Osteoblast (primary cell): ENCODE data around the gene FUS. TPM values are rescaled to one million over a fixed set of nuclear protein-coding genes. Genes with fewer than 3 reads are reported as not detected.
"Not testable (repeated sequence)": the region's sequence is repeated elsewhere in the genome, so short reads cannot be mapped to it uniquely, and the experiment has no call there.

Experiments
- DNase-seq: peaks from one replicate; pipeline ENCODE4 v3.0.0; 2011; ENCODE audit warnings: low spot score, mixed read lengths; ENCODE audit not compliant: insufficient read length; ENCODE audit errors: missing footprints
- H2AFZ ChIP-seq: 2 replicates; pipeline ENCODE4 v1.6.0; 2011; ENCODE audit warnings: mild to moderate bottlenecking, low read length
- H3K27ac ChIP-seq: 2 replicates; pipeline ENCODE4 v1.5.1; 2011; ENCODE audit warnings: mild to moderate bottlenecking, low read depth, low read length, moderate library complexity
- H3K27me3 ChIP-seq: 2 replicates; pipeline ENCODE4 v1.6.0; 2012; ENCODE audit warnings: mild to moderate bottlenecking, control low read depth, inconsistent platforms, low read length, moderate library complexity; ENCODE audit not compliant: insufficient read depth
- H3K36me3 ChIP-seq: 2 replicates; pipeline ENCODE4 v1.5.1; 2011; ENCODE audit warnings: mild to moderate bottlenecking, low read length, control low read depth, moderate library complexity; ENCODE audit not compliant: insufficient read depth
- H3K4me1 ChIP-seq: 2 replicates; pipeline ENCODE4 v1.5.1; 2011; ENCODE audit warnings: mild to moderate bottlenecking, low read length, control low read depth, moderate library complexity; ENCODE audit not compliant: insufficient read depth
- H3K4me2 ChIP-seq: 2 replicates; pipeline ENCODE4 v1.6.0; 2011; ENCODE audit warnings: mild to moderate bottlenecking, low read length; ENCODE audit not compliant: insufficient read depth
- H3K4me3 ChIP-seq: fragments of 200-600 bp; sonication (generic); 3 replicates; pipeline ENCODE4 v1.5.1; 2012; ENCODE audit warnings: mild to moderate bottlenecking, low read length, inconsistent platforms; ENCODE audit not compliant: insufficient read depth
- H3K79me2 ChIP-seq: 2 replicates; pipeline ENCODE4 v1.6.0; 2012; ENCODE audit warnings: mild to moderate bottlenecking, low read length, control low read depth, inconsistent platforms; ENCODE audit not compliant: insufficient read depth
- H3K9me3 ChIP-seq: 2 replicates; pipeline ENCODE4 v1.5.1; 2011; ENCODE audit warnings: low read depth, low read length, control low read depth
- H4K20me1 ChIP-seq: 2 replicates; pipeline ENCODE4 v1.6.0; 2012; ENCODE audit warnings: mild to moderate bottlenecking, low read length, control low read depth; ENCODE audit not compliant: insufficient read depth
- CTCF ChIP-seq: IDR thresholded peaks from 2 replicates; pipeline ENCODE4 v1.5.1; 2011; ENCODE audit warnings: mild to moderate bottlenecking, low read depth, low read length, moderate library complexity; ENCODE audit errors: extremely low read depth
- total RNA-seq: library from RNA; depleted of rRNA; stranded (reverse); fragments of >200 nt; gene quantifications from 2 replicates; pipeline ENCODE4 v1.2.3, GENCODE V29; 2012

Gene FUS
- total RNA-seq, 1 donor = 24.2 TPM

GRCh38 chr16:31194898-31195297 lies 15.0 kb downstream of the FUS start:
- peaks cover 84% of the 10 kb centered on the region for H3K36me3 ChIP-seq
- peaks cover 24% of the 10 kb centered on the region for H3K79me2 ChIP-seq
- H3K9me3 ChIP-seq = no peaks in the 10 kb centered on the region
- no peak overlapping the region for H3K4me3 ChIP-seq
- no peak overlapping the region for H2AFZ ChIP-seq
- no peaks in the 10 kb centered on the region for H3K27me3 ChIP-seq
- DNase-seq = no peak
- H3K4me2 ChIP-seq = no peak overlapping the region
- no peak for TF ChIP-seq CTCF
- H3K4me1 ChIP-seq = no peaks in the 10 kb centered on the region
- peaks cover 38% of the 10 kb centered on the region for H4K20me1 ChIP-seq
- H3K27ac ChIP-seq = no peak overlapping the region

DNA sequence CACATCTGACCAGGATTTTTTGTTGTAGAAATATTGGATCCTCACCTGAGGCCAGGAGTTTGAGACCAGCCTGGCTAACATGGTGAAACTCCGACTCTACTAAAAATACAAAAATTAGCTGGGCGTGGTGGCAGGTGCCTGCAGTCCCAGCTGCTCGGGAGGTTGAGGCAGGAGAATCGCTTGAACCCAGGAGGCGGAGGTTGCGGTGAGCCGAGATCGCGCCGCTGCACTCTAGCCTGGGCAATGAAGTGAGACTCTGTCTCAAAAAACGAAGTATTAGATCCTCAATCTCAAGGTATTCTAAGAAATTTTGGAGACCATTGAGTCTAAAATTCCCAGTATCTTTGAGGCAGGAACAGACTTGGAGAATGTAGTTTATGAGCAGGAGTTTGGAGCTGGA lies 15.9 kb downstream of the FUS start:
- not testable (repeated sequence) for DNase-seq, H3K4me1 ChIP-seq, H3K4me3 ChIP-seq, H3K27ac ChIP-seq, H2AFZ ChIP-seq, H3K9me3 ChIP-seq, H3K4me2 ChIP-seq, H3K27me3 ChIP-seq
- Histone ChIP-seq H4K20me1 (peaks cover 32% of the 10 kb centered on the region), H3K36me3 (peaks cover 77% of the 10 kb centered on the region), H3K79me2 (peaks cover 15% of the 10 kb centered on the region)

DNA sequence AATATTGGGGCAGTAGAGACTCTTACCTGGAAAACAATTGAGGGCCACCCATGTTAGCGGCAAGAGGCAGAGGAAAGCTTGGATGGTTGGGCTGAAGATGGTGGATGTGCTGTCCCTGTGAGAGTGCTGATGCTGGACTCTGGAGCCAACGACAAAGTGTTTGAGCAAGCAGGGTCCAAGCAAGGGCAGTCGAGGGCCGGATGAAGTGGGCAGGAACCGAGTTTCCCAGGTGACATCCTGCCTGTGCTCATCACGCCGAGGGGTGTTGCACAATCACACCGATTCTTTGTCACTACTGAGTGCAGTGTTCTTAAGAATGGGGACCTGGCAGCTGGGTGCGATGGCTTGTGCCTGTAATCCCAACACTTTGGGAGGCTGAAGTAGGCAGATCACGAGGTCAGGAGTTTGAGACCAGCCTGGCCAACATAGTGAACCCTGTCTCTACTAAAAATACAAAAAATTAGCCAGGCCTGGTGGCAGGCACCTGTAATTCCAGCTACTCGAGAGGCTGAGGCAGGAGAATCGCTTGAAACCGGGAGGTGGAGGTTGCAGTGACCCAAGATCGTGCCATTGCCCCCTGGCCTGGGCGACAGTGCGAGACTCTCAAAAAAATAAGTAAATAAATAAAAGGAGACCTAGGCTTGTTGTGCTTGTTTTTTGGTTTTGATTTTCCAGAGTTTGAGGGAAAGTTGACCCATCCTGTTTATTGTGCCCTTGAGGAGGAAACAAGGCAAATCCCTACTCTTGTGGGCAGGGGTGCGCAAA lies 16.6 kb downstream of the FUS start:
- Histone ChIP-seq H4K20me1 (peaks cover 36% of the 10 kb centered on the region), H3K79me2 (peaks cover 11% of the 10 kb centered on the region), H2AFZ (no peak overlapping the region), H3K9me3 (no peaks in the 10 kb centered on the region), H3K4me2 (no peak overlapping the region), H3K27ac (no peak overlapping the region), H3K4me1 (peaks cover 2% of the 10 kb centered on the region), H3K36me3 (peaks cover 71% of the 10 kb centered on the region), H3K27me3 (no peaks in the 10 kb centered on the region), H3K4me3 (no peak overlapping the region)
- no peak for DNase-seq
- no peak for TF ChIP-seq CTCF

DNA sequence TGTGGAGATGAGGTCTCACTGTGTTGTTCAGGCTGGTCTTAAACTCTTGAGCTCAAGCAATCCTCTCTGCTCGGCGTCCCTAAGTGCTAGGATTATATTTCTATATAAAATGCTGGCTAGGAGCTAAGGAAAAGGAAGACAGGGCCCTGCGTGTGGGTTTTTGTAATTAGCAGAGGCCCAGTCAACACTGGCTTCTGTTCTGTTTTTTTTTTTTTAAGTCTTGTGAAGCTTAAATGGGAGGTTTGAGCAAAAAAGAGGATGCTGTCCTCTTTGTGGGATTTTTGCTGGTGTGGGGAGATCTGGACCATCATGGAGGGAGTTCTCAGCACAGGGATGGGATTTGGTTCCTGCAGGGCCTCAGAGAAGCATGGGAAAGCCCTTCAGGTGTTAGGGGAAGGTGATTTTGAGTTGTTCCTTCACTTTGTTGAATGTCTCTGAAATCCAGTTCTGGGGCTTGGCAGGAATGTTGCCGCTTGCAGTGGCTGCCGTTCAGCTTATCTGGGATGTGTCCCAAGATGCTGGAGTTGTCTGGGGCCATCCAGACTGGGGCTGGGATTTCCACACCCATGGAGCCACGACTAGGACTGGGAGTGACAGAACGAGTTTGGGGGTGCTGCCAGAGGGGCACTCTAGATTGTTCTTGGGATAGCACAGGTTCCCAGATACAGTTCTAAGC lies 18.4 kb downstream of the FUS start:
- Histone ChIP-seq H3K4me2 (no peak overlapping the region), H3K4me1 (peaks cover 11% of the 10 kb centered on the region), H3K27ac (no peak overlapping the region), H4K20me1 (peaks cover 27% of the 10 kb centered on the region), H3K9me3 (no peaks in the 10 kb centered on the region), H3K4me3 (no peak overlapping the region), H3K79me2 (peaks cover 1% of the 10 kb centered on the region), H2AFZ (no peak overlapping the region), H3K27me3 (no peaks in the 10 kb centered on the region), H3K36me3 (peaks cover 53% of the 10 kb centered on the region)
- TF ChIP-seq CTCF = no peak
- DNase-seq = peak; percentile 63
